Measurements from ENCODE around the gene HDAC6. TPM values are rescaled to one million over a fixed set of nuclear protein-coding genes. Genes with fewer than 3 reads are reported as not detected.
"Not testable (repeated sequence)": the region's sequence is repeated elsewhere in the genome, so short reads cannot be mapped to it uniquely, and the experiment has no call there.

The HDAC6 gene
- total RNA-seq, 2 donors from 2014 or later = 62.0 to 121 TPM

DNA sequence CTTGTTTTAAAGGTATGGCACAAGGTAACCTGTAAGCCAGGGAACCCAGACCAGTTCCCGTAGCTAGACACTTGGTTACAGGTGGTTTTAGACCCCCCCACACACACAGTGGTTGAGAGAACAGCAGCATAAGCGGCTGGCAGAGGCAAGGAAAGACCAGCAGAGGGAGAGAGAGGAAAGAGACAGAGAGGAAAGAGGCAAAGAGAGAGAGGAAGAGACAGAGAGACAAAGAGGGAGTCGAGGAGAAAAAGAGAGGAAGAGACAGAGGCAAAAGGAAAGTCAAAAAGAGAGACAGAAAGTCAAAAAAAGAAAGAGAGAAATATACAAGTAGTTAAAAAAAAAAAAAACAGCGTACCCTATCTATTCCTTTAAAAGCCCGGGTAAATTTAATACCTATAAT lies 53.0 kb downstream of the HDAC6 start:
- Mint-ChIP-seq H3K4me1 (no peaks in the 10 kb centered on the region), H3K27me3 (peaks cover 4% of the 10 kb centered on the region), H3K9me3 (no peaks in the 10 kb centered on the region), H3K4me3 (no peak overlapping the region), H3K36me3 (ENCODE audit: low read depth) (no peaks in the 10 kb centered on the region), H3K27ac (no peak overlapping the region)
- no peak for ATAC-seq (replicated peaks)

DNA sequence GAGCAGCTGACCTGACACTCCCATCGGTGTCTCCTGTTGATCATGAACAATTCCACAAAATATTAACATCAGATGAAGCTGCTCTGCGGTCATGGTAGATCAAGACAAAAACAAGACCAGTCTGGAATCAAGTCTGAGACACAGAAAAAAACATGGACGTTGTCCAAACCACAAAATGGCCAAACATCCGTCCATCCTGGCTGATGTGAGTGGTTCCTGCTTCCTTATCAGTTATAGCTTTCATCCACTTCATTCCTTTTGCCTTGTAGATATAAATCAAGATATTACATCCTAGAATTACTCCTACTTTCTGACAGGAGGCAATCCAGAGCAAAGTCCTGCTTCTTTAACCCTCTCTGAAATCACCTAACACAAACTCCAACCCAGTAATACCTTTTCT lies 62.3 kb downstream of the HDAC6 start:
- H3K36me3 Mint-ChIP-seq (ENCODE audit: low read depth) = no peaks in the 10 kb centered on the region
- ATAC-seq (replicated peaks) = no peak
- H3K9me3 Mint-ChIP-seq = no peaks in the 10 kb centered on the region
- H3K27me3 Mint-ChIP-seq = no peaks in the 10 kb centered on the region
- H3K27ac Mint-ChIP-seq = no peak overlapping the region
- H3K4me1 Mint-ChIP-seq = no peaks in the 10 kb centered on the region
- H3K4me3 Mint-ChIP-seq = no peak overlapping the region

- H3K36me3 Mint-ChIP-seq (ENCODE audit: low read depth); H3K27me3 Mint-ChIP-seq: not testable (repeated sequence)
These were observed 70.2 kb downstream of the HDAC6 start for GRCh38 chrX:48872017-48872416.

More at GRCh38 chrX:48872017-48872416, 70.2 kb downstream of the HDAC6 start:
- H3K27ac Mint-ChIP-seq; H3K9me3 Mint-ChIP-seq; H3K4me1 Mint-ChIP-seq; ATAC-seq (replicated peaks); H3K4me3 Mint-ChIP-seq: not testable (repeated sequence)

Other genes starting within 250 kb of the HDAC6 start
- gene RBM3, start 227.6 kb upstream of the HDAC6 start, total RNA-seq = 100 to 1,000 TPM; 176 to 335 TPM
- gene WDR13, start 204.6 kb upstream of the HDAC6 start, total RNA-seq = 10 to 100 TPM; 45.6 to 74.0 TPM
- 100 to 1,000 TPM in 1 of 2 donors, 10 to 100 TPM in 1; 96.8 to 102 TPM for gene WAS, start 118.3 kb upstream of the HDAC6 start, total RNA-seq
- 10 to 100 TPM; 24.2 to 30.5 TPM for gene SUV39H1, start 105.3 kb upstream of the HDAC6 start, total RNA-seq
- not detected for gene GLOD5, start 40.3 kb upstream of the HDAC6 start, total RNA-seq
- not detected for gene GATA1, start 15.5 kb upstream of the HDAC6 start, total RNA-seq
- under 1 TPM in 1 of 2 donors, not detected in 1; 0.26 TPM for gene ERAS, start 24.4 kb downstream of the HDAC6 start, total RNA-seq
- gene PCSK1N, start 33.5 kb downstream of the HDAC6 start, total RNA-seq = 1 to 10 TPM; 3.7 to 4.7 TPM
- gene TIMM17B, start 95.7 kb downstream of the HDAC6 start, total RNA-seq = 10 to 100 TPM; 54.4 to 66.3 TPM
- 10 to 100 TPM; 62.6 to 95.7 TPM for gene PQBP1, start 95.9 kb downstream of the HDAC6 start, total RNA-seq
- 10 to 100 TPM; 24.6 to 32.8 TPM for gene SLC35A2, start 109.6 kb downstream of the HDAC6 start, total RNA-seq
- 100 to 1,000 TPM; 350 to 648 TPM for gene PIM2, start 117.0 kb downstream of the HDAC6 start, total RNA-seq
- gene OTUD5, start 155.5 kb downstream of the HDAC6 start, total RNA-seq = 100 to 1,000 TPM in 1 of 2 donors, 10 to 100 TPM in 1; 67.1 to 111 TPM
- 10 to 100 TPM in 1 of 2 donors, 1 to 10 TPM in 1; 7.2 to 16.8 TPM for gene KCND1, start 169.8 kb downstream of the HDAC6 start, total RNA-seq
- 100 to 1,000 TPM in 1 of 2 donors, 10 to 100 TPM in 1; 88.0 to 126 TPM for gene GRIPAP1, start 200.2 kb downstream of the HDAC6 start, total RNA-seq
- gene TFE3, start 241.3 kb downstream of the HDAC6 start, total RNA-seq = 10 to 100 TPM; 35.0 to 38.9 TPM

Data from activated T-helper 17 cell treated with anti-CD3 and anti-CD28 coated beads, Interleukin-2, amount 50 U/mL, for 72 hours (primary cell).